Spleen (tissue), 11 donors: ENCODE data around the gene PRAMEF12. TPM values are rescaled to one million over a fixed set of nuclear protein-coding genes. Genes with fewer than 3 reads are reported as not detected.

Experiments used
- DNase-seq: peaks from one replicate; pipeline ENCODE4 v3.0.0-alpha.2; 2020
- H3K27ac ChIP-seq, 8 donors: fragments of 200-600 bp; sonication (generic) in 7 of 8; 1 replicate in 4 of 8; 2 replicates in 4 of 8; pipeline versions ENCODE4 v1.5.0 to v1.8.0; 2016 to 2021; ENCODE audit warnings: inconsistent platforms in 4 of 8, mild to moderate bottlenecking in 4 of 8, moderate library complexity in 1 of 8
- H3K27me3 ChIP-seq, 7 donors: fragments of 200-600 bp; sonication (generic) in 6 of 7; replicated peaks in 1 of 7; 1 replicate in 4 of 7; 2 replicates in 3 of 7; pipeline versions ENCODE4 v1.5.0 to v1.8.0; 2016 to 2021; ENCODE audit warnings: inconsistent platforms in 3 of 7, mild to moderate bottlenecking in 1 of 7
- H3K36me3 ChIP-seq, 6 donors: fragments of 200-600 bp; sonication (generic) in 5 of 6; 1 replicate in 4 of 6; 2 replicates in 2 of 6; pipeline versions ENCODE4 v1.5.0 to v1.8.0; 2016 to 2021; ENCODE audit warnings: inconsistent platforms in 2 of 6
- H3K4me1 ChIP-seq, 6 donors: fragments of 200-600 bp; sonication (generic) in 5 of 6; 1 replicate in 3 of 6; 2 replicates in 3 of 6; pipeline versions ENCODE4 v1.5.0 to v1.8.0; 2016 to 2021; ENCODE audit warnings: inconsistent platforms in 3 of 6
- H3K4me3 ChIP-seq, 8 donors: fragments of 200-600 bp; sonication (generic) in 7 of 8; 1 replicate in 4 of 8; 2 replicates in 4 of 8; pipeline versions ENCODE4 v1.5.0 to v1.8.0; 2016 to 2021; ENCODE audit warnings: inconsistent platforms in 4 of 8, mild to moderate bottlenecking in 4 of 8, moderate library complexity in 2 of 8
- H3K9me3 ChIP-seq, 8 donors: fragments of 200-600 bp; sonication (generic) in 7 of 8; 1 replicate in 4 of 8; 2 replicates in 4 of 8; pipeline versions ENCODE4 v1.5.0 to v1.8.0; 2016 to 2021; ENCODE audit warnings: inconsistent platforms in 4 of 8
- POLR2A ChIP-seq, 3 donors: fragments of 450-650 bp; IDR thresholded peaks; one replicate each; pipeline ENCODE4 v1.5.1; 2017; ENCODE audit warnings: antibody characterized with exemption in 3 of 3, mild to moderate bottlenecking in 1 of 3
- POLR2AphosphoS5 ChIP-seq, 3 donors: sonication (generic); formaldehyde crosslinking; IDR thresholded peaks; one replicate each; pipeline ENCODE4 v1.5.1; 2017; ENCODE audit warnings: antibody characterized with exemption in 3 of 3
- WGBS, 5 donors: extraction: QIAGEN DNeasy Blood & Tissue Kit in 3 of 5; methylation state at CpG; one replicate each; pipeline versions ENCODE4 v1.1.5 to v1.1.7; 2013 to 2018; 5-methylcytosine and 5-hydroxymethylcytosine counted together
- intact Hi-C: fragments of 100-400 bp; cut with DNase I; formaldehyde crosslinking; loops from one replicate; pipeline ENCODE4 v1.15.0; 2023; ENCODE audit warnings: low total_unique reads
- polyA plus RNA-seq, 3 donors: library from polyadenylated mRNA; stranded (reverse); fragments of 200-250 nt; gene quantifications; one replicate each; pipeline ENCODE4 v1.2.1, GENCODE V29; 2013
- total RNA-seq, 7 donors: library from RNA; depleted of rRNA in 3 of 7; stranded (reverse); fragments of >200 nt in 3 of 7; fragmentation: NEBNext Ultra II Directional in 4 of 7; extraction: Animal tissue kit (Norgen Biotek cat#: 25700) in 4 of 7; gene quantifications; one replicate each; pipeline versions ENCODE4 v1.1.0 to v1.2.1, GENCODE V29; 2016 to 2021
- TF ChIP-seq, protein P1 (sequence below), 11 experiments: fragments of 200-600 bp in 7 of 11; fragments of 450-650 bp in 4 of 11; sonication (generic) in 4 of 11; IDR thresholded peaks in 8 of 11; conservative IDR thresholded peaks in 3 of 11; 1 replicate in 7 of 11; 2 replicates in 4 of 11; pipeline versions ENCODE4 v1.4.0 to v1.8.0; 2016 to 2021; ENCODE audit warnings: antibody characterized with exemption in 11 of 11, inconsistent platforms in 4 of 11, mild to moderate bottlenecking in 1 of 11
- donor health status: healthy with polysubstance abuse.
- donor health status: DM: no; HTN: no; CAD: no; lungs with moderate emphysema.
- donor health status: DM: no; HTN: no; CAD: no.
- donor health status: Bipolar disorder and iron deficiency.
- donor health status: healthy.
- donor health status: DM: no; HTN: no; CAD: no.
- donor health status: DM: yes; HTN: yes; CAD: no.

PRAMEF12 gene
- total and polyA plus RNA-seq, 10 donors = not detected

DNA sequence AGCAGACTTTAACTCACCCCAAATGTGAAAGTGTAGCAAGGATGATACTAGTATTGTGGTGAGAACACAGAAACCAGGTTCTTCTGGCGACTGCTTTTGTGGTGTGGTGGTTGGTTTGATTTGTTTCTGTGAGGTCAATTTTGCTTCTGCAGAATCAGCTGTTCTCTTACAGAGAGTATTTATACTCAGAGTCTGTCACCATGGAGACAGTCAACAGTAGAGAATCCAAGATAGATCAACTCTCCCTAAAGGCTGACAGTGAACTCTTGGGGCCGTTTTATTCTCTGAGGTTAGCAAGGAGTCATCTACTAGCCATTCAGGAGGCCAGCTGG is 27.6 kb upstream of the PRAMEF12 start, which contains the start of gene CFAP107:
TSS of gene CFAP107 (plus strand) at position 209 of the 332 bp plus-strand sequence. CDS start 231 bp downstream, outside the sequence.
- DNase-seq = no peak
- 35 to 55% (median 48%) methylated on average over 2 of the region's 2 CpGs for WGBS, 5 donors
- no peaks in the 10 kb centered on the region for H3K4me1 ChIP-seq
- peaks cover 5 to 43% (median 36%) of the 10 kb centered on the region in 8 donors for H3K9me3 ChIP-seq
- H3K36me3 ChIP-seq = no peaks in the 10 kb centered on the region
- intact Hi-C loops = no loop called here
- peaks cover 0 to 78% (median 0%) of the 10 kb centered on the region in 7 donors for H3K27me3 ChIP-seq
- no peak within 1 kb of the TSS for H3K4me3 ChIP-seq
- no peak within 1 kb of the TSS for H3K27ac ChIP-seq
- no peak for TF ChIP-seq POLR2A (IDR thresholded peaks at IDR 0.05)
- TF ChIP-seq, protein P1, sequence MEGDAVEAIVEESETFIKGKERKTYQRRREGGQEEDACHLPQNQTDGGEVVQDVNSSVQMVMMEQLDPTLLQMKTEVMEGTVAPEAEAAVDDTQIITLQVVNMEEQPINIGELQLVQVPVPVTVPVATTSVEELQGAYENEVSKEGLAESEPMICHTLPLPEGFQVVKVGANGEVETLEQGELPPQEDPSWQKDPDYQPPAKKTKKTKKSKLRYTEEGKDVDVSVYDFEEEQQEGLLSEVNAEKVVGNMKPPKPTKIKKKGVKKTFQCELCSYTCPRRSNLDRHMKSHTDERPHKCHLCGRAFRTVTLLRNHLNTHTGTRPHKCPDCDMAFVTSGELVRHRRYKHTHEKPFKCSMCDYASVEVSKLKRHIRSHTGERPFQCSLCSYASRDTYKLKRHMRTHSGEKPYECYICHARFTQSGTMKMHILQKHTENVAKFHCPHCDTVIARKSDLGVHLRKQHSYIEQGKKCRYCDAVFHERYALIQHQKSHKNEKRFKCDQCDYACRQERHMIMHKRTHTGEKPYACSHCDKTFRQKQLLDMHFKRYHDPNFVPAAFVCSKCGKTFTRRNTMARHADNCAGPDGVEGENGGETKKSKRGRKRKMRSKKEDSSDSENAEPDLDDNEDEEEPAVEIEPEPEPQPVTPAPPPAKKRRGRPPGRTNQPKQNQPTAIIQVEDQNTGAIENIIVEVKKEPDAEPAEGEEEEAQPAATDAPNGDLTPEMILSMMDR (IDR thresholded peaks at IDR 0.05 in 8 of 11, conservative IDR thresholded peaks at IDR 0.05 in 3 of 11) = no peak
- no peak for TF ChIP-seq POLR2AphosphoS5 (IDR thresholded peaks at IDR 0.05)

DNA sequence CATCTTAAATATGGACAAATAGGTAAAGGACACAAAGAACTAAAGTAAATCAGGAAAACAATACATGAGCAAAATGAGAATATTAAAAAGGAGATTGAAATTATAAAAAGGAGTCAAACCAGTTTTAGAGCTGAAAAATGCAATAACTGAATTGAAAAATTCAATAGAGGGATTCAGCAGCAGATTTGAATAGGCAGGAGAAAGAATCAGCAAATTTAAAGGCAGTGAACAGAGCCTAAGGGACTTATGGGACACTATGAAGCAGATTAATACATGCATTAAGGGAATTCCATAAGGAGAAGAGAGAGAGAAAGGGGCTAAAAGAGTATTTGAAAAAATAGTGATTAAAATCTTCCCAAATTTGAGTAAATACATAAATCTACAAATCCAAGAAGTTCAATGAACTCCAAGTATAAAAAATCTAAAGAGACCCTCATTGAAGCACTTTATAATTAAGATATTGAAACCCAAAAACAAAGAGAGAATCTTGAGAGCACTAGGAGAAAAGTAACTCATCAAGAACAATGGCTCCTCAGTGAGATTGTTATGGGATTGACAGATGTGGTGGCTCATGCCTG is 24.7 kb upstream of the PRAMEF12 start:
- peaks cover 5 to 43% (median 36%) of the 10 kb centered on the region in 8 donors for H3K9me3 ChIP-seq
- H3K4me1 ChIP-seq = no peaks in the 10 kb centered on the region
- intact Hi-C loops = no loop called here
- H3K4me3 ChIP-seq = no peak overlapping the region
- TF ChIP-seq POLR2AphosphoS5 (IDR thresholded peaks at IDR 0.05) (no peak), POLR2A (IDR thresholded peaks at IDR 0.05) (no peak)
- TF ChIP-seq, protein P1 (IDR thresholded peaks at IDR 0.05 in 8 of 11, conservative IDR thresholded peaks at IDR 0.05 in 3 of 11) = no peak
- no peaks in the 10 kb centered on the region for H3K36me3 ChIP-seq
- DNase-seq = no peak
- no peak overlapping the region for H3K27ac ChIP-seq
- H3K27me3 ChIP-seq = peaks cover 0 to 58% (median 0%) of the 10 kb centered on the region in 7 donors

DNA sequence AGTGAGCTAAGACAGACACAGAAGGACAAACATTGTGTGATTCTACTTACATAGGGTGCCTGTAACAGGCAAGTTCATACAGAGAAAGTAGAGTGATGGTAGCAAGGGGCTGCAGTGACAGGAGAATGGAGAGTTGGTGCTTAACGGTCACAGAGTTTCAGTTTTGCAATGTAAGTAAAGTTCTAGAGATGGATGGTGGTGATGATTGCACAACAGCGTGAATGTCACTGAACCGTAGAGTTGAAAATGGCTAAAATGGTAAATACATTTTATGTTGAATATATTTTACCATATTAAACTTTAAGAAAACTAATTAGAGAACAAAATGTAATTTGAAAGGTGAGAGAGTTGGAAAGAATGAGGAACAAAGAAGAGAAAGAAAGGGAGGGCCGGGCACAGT is 18.8 kb upstream of the PRAMEF12 start:
- 80 to 86% (median 83%) methylated on average over 4 of the region's 4 CpGs for WGBS, 5 donors
- H3K27me3 ChIP-seq = peaks cover 0 to 56% (median 0%) of the 10 kb centered on the region in 7 donors
- no peak overlapping the region for H3K27ac ChIP-seq
- H3K9me3 ChIP-seq = peaks cover 5 to 12% (median 10%) of the 10 kb centered on the region in 8 donors
- no peaks in the 10 kb centered on the region for H3K4me1 ChIP-seq
- no peaks in the 10 kb centered on the region for H3K36me3 ChIP-seq
- intact Hi-C loops = no loop called here
- no peak overlapping the region for H3K4me3 ChIP-seq
- no peak for DNase-seq
- no peak for TF ChIP-seq POLR2A (IDR thresholded peaks at IDR 0.05)
- TF ChIP-seq, protein P1 (IDR thresholded peaks at IDR 0.05 in 8 of 11, conservative IDR thresholded peaks at IDR 0.05 in 3 of 11) = no peak
- no peak for TF ChIP-seq POLR2AphosphoS5 (IDR thresholded peaks at IDR 0.05)

DNA sequence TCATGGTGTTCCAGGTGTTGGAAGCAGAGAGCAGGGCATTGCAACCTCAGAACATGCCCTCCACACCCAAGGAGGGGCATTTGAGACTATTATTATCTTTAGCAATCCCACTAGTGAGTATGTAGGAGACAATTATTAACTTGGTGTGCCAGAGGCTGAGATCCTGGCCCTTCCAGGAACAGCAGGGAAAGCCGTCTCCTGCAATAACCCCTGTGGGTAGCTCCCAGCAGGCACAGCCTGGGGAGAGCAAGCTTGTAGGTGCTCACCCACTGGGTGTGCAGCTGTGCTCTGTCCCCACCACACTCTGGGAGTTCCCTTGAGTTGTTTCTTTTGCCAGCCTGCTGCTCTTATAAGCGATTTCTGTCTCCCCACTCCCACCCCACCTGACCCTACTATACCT is 17.3 kb upstream of the PRAMEF12 start:
- 53 to 77% (median 64%) methylated on average over 2 of the region's 2 CpGs for WGBS, 5 donors
- H3K4me3 ChIP-seq = no peak overlapping the region
- peaks cover 0 to 57% (median 0%) of the 10 kb centered on the region in 7 donors for H3K27me3 ChIP-seq
- no peaks in the 10 kb centered on the region for H3K4me1 ChIP-seq
- TF ChIP-seq, protein P1 (IDR thresholded peaks at IDR 0.05 in 8 of 11, conservative IDR thresholded peaks at IDR 0.05 in 3 of 11) = no peak
- no peak for TF ChIP-seq POLR2AphosphoS5 (IDR thresholded peaks at IDR 0.05)
- no peak for TF ChIP-seq POLR2A (IDR thresholded peaks at IDR 0.05)
- intact Hi-C loops = no loop called here
- no peaks in the 10 kb centered on the region for H3K9me3 ChIP-seq
- H3K27ac ChIP-seq = no peak overlapping the region
- no peak for DNase-seq
- no peaks in the 10 kb centered on the region for H3K36me3 ChIP-seq
